ENCODE results near the gene CACNA2D3.

The CACNA2D3 gene

GRCh38 chr3:54676087-54676486, 553.7 kb downstream of the CACNA2D3 start:
- no peak for DNase-seq (ENCODE audit: low spot score)

- DNase-seq (ENCODE audit: low spot score), result no peak
Measured at GRCh38 chr3:54681706-54682105, 559.4 kb downstream of the CACNA2D3 start.

- no peak for DNase-seq (ENCODE audit: low spot score)
Measured at GRCh38 chr3:54685213-54685612, 562.9 kb downstream of the CACNA2D3 start.

GRCh38 chr3:54691289-54691771, 569.0 kb downstream of the CACNA2D3 start:
- DNase-seq (ENCODE audit: low spot score), result no peak

GRCh38 chr3:54696313-54696712, 574.0 kb downstream of the CACNA2D3 start:
- DNase-seq (ENCODE audit: low spot score), result no peak

- DNase-seq (ENCODE audit: low spot score), result no peak
Measured at GRCh38 chr3:54698054-54698453, 575.7 kb downstream of the CACNA2D3 start.

- no peak for DNase-seq (ENCODE audit: low spot score)
Measured at GRCh38 chr3:54703923-54704322, 581.6 kb downstream of the CACNA2D3 start.

- no peak for DNase-seq (ENCODE audit: low spot score)
Measured at GRCh38 chr3:54705730-54706129, 583.4 kb downstream of the CACNA2D3 start.

GRCh38 chr3:54706738-54707137, 584.4 kb downstream of the CACNA2D3 start:
- DNase-seq (ENCODE audit: low spot score), result no peak

- DNase-seq (ENCODE audit: low spot score), result no peak
Measured at GRCh38 chr3:54709785-54710184, 587.4 kb downstream of the CACNA2D3 start.

GRCh38 chr3:54710954-54711353, 588.6 kb downstream of the CACNA2D3 start:
- no peak for DNase-seq (ENCODE audit: low spot score)

GRCh38 chr3:54712539-54712938, 590.2 kb downstream of the CACNA2D3 start:
- no peak for DNase-seq (ENCODE audit: low spot score)

- DNase-seq (ENCODE audit: low spot score), result no peak
Measured at GRCh38 chr3:54713031-54713430, 590.7 kb downstream of the CACNA2D3 start.

- DNase-seq (ENCODE audit: low spot score), result no peak
Measured at GRCh38 chr3:54713455-54713854, 591.1 kb downstream of the CACNA2D3 start.

- DNase-seq (ENCODE audit: low spot score), result no peak
Measured at GRCh38 chr3:54714035-54714434, 591.7 kb downstream of the CACNA2D3 start.

- DNase-seq (ENCODE audit: low spot score), result no peak
Measured at GRCh38 chr3:54717506-54717905, 595.2 kb downstream of the CACNA2D3 start.

- no peak for DNase-seq (ENCODE audit: low spot score)
Measured at GRCh38 chr3:54719914-54720313, 597.6 kb downstream of the CACNA2D3 start.

GRCh38 chr3:54720604-54721003, 598.3 kb downstream of the CACNA2D3 start:
- DNase-seq (ENCODE audit: low spot score), result no peak

GRCh38 chr3:54731732-54732445, 609.5 kb downstream of the CACNA2D3 start:
- no peak for DNase-seq (ENCODE audit: low spot score)

GRCh38 chr3:54733106-54734006, 611.0 kb downstream of the CACNA2D3 start:
- no peak for DNase-seq (ENCODE audit: low spot score)

- DNase-seq (ENCODE audit: low spot score), result no peak
Measured at GRCh38 chr3:54736459-54736858, 614.1 kb downstream of the CACNA2D3 start.

- DNase-seq (ENCODE audit: low spot score), result no peak
Measured at GRCh38 chr3:54743755-54744154, 621.4 kb downstream of the CACNA2D3 start.

GRCh38 chr3:54744291-54744690, 621.9 kb downstream of the CACNA2D3 start:
- DNase-seq (ENCODE audit: low spot score), result no peak
